Tibial artery (tissue), 4 donors: ENCODE data around the gene C3orf18.

ENCODE experiments used
- DNase-seq, 2 donors: peaks; one replicate each; pipeline ENCODE4 v3.0.0-alpha.2; 2019
- H3K27ac ChIP-seq, 2 donors: fragments of 200-600 bp; sonication (generic) in 1 of 2; 1 replicate in 1 of 2; 2 replicates in 1 of 2; pipeline ENCODE4 v1.5.1; 2018 to 2019; ENCODE audit warnings: mild to moderate bottlenecking in 1 of 2
- H3K27me3 ChIP-seq, 2 donors: fragments of 200-600 bp; sonication (generic) in 1 of 2; one replicate each; pipeline versions ENCODE4 v1.5.1 to v1.6.0; 2016 to 2019
- H3K36me3 ChIP-seq, 3 donors: fragments of 200-600 bp; sonication (generic) in 2 of 3; one replicate each; pipeline ENCODE4 v1.5.1; 2016 to 2019; ENCODE audit warnings: mild to moderate bottlenecking in 2 of 3
- H3K4me1 ChIP-seq, 4 donors: fragments of 200-600 bp; sonication (generic) in 2 of 4; 1 replicate in 3 of 4; 2 replicates in 1 of 4; pipeline ENCODE4 v1.5.1; 2016 to 2019
- H3K4me3 ChIP-seq, 2 donors: fragments of 200-600 bp; sonication (generic) in 1 of 2; 1 replicate in 1 of 2; 2 replicates in 1 of 2; pipeline ENCODE4 v1.5.1; 2018 to 2019; ENCODE audit warnings: mild to moderate bottlenecking in 2 of 2
- H3K9me3 ChIP-seq, 3 donors: fragments of 200-600 bp; sonication (generic) in 1 of 3; one replicate each; pipeline ENCODE4 v1.5.1; 2016 to 2019
- intact Hi-C: fragments of 100-400 bp; cut with DNase I; formaldehyde crosslinking; loops from one replicate; pipeline ENCODE4 v1.15.0; 2023; ENCODE audit warnings: low total_unique reads
- TF ChIP-seq, protein P1 (sequence below), 2 experiments: fragments of 200-600 bp in 1 of 2; fragments of 450-650 bp in 1 of 2; IDR thresholded peaks; one replicate each; pipeline ENCODE4 v1.5.1; 2017 to 2019; ENCODE audit warnings: antibody characterized with exemption in 2 of 2, mild to moderate bottlenecking in 1 of 2, moderate library complexity in 1 of 2

The C3orf18 gene

DNA sequence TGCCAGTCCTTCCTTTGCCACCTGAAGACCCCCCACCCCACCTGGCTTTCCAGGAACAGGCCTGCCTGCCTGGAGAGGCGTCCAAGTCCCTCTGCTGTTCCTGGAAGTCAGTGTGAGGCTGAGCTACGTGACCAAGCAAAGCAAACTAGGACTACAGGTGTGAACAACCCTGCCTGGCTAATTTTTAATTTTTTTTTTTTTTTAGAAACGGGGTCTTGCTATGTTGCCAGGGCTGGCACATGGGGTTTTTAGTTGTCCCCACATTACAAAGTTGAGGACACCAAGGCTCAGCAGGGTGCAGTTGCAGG lies 19.2 kb upstream of the C3orf18 start:
- Histone ChIP-seq H3K4me1 (peaks cover 0 to 17% (median 0%) of the 10 kb centered on the region in 4 donors), H3K36me3 (peaks cover 0 to 32% (median 8%) of the 10 kb centered on the region in 3 donors), H3K27ac (no peak overlapping the region), H3K4me3 (no peak overlapping the region), H3K27me3 (no peaks in the 10 kb centered on the region), H3K9me3 (no peaks in the 10 kb centered on the region)
- TF ChIP-seq, protein P1, sequence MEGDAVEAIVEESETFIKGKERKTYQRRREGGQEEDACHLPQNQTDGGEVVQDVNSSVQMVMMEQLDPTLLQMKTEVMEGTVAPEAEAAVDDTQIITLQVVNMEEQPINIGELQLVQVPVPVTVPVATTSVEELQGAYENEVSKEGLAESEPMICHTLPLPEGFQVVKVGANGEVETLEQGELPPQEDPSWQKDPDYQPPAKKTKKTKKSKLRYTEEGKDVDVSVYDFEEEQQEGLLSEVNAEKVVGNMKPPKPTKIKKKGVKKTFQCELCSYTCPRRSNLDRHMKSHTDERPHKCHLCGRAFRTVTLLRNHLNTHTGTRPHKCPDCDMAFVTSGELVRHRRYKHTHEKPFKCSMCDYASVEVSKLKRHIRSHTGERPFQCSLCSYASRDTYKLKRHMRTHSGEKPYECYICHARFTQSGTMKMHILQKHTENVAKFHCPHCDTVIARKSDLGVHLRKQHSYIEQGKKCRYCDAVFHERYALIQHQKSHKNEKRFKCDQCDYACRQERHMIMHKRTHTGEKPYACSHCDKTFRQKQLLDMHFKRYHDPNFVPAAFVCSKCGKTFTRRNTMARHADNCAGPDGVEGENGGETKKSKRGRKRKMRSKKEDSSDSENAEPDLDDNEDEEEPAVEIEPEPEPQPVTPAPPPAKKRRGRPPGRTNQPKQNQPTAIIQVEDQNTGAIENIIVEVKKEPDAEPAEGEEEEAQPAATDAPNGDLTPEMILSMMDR (IDR thresholded peaks at IDR 0.05): no peak
- intact Hi-C loops: no loop called here
- no peak for DNase-seq

DNA sequence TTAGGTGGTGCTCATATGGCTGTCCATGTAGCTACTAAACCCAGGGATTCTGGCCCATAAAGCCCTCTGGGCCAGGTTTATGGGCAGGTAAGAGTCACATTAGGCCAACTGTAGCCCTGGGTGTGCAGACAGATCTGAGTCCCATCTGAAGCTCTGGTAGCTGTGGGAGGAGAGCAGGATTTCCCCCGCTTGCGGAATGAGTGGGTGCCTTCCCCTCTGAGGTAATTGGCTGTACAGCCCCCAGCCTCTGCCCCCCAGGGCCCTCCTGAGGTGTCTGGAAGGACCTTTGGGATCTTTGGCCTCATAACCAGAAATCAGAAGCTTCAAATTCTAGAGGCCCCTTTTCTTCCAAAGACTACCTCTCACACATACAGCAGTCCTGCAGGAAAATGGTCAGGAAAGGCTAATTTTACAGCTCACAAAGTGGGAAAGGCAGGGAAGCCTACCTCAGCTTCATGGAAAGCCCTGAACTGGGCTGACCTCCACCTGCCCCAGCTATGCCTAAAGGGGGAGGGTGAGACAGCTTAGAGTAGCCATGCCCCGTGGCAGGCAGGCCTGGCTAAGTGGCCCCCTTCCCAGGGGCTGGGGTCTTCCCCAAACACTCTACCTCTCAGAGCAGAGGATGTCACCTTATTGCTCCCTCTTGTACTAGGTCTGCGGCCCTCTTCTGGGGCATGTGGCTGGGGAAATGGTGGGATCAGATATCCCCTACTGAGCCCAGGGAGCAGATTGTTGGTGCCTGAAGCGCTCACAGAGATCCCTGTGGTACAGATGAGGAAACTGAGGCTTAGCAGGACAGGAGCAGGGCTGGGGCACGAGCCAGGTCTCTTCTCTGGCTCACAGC lies 18.6 kb upstream of the C3orf18 start:
- Histone ChIP-seq H3K27me3 (no peaks in the 10 kb centered on the region), H3K36me3 (peaks cover 0 to 37% (median 11%) of the 10 kb centered on the region in 3 donors), H3K9me3 (no peaks in the 10 kb centered on the region), H3K27ac (no peak overlapping the region), H3K4me3 (no peak overlapping the region), H3K4me1 (peaks cover 0 to 17% (median 0%) of the 10 kb centered on the region in 4 donors)
- no peak for DNase-seq
- intact Hi-C loops: no loop called here
- TF ChIP-seq, protein P1 (IDR thresholded peaks at IDR 0.05): no peak

GRCh38 chr3:50584391-50584790 lies 16.8 kb upstream of the C3orf18 start:
- TF ChIP-seq, protein P1 (IDR thresholded peaks at IDR 0.05): no peak
- H3K27ac ChIP-seq: no peak overlapping the region
- H3K4me3 ChIP-seq: no peak overlapping the region
- H3K36me3 ChIP-seq: peaks cover 4 to 55% (median 18%) of the 10 kb centered on the region in 3 donors
- intact Hi-C loops: no loop called here
- H3K27me3 ChIP-seq: no peaks in the 10 kb centered on the region
- no peak for DNase-seq
- no peaks in the 10 kb centered on the region for H3K9me3 ChIP-seq
- peaks cover 0 to 17% (median 0%) of the 10 kb centered on the region in 4 donors for H3K4me1 ChIP-seq

DNA sequence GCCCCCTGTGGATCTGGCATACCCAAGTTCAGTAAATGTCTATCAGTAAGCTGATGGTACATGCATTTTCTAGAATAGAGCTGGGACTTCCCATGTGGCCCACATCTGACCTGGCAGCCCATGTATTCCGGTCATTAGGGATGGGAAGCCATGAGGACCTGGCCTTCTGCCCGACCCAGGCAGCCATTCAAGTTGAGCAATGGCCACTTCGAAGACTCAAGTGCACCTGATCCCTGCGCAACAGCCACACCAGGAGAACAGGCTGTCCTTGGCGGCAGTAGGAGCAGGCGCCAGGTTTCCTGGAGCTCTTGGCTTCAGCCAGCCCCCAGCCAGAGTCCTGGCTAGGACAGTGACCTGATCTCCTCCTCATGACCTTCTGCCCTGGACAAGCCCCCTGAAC lies 16.4 kb upstream of the C3orf18 start:
- intact Hi-C loops: no loop called here
- DNase-seq: peak; percentile 73 to 84
- H3K27me3 ChIP-seq: no peaks in the 10 kb centered on the region
- H3K27ac ChIP-seq: no peak overlapping the region
- H3K36me3 ChIP-seq: peaks cover 4 to 60% (median 20%) of the 10 kb centered on the region in 3 donors
- TF ChIP-seq, protein P1 (IDR thresholded peaks at IDR 0.05): no peak
- H3K9me3 ChIP-seq: no peaks in the 10 kb centered on the region
- peaks cover 0 to 17% (median 0%) of the 10 kb centered on the region in 4 donors for H3K4me1 ChIP-seq
- no peak overlapping the region for H3K4me3 ChIP-seq

DNA sequence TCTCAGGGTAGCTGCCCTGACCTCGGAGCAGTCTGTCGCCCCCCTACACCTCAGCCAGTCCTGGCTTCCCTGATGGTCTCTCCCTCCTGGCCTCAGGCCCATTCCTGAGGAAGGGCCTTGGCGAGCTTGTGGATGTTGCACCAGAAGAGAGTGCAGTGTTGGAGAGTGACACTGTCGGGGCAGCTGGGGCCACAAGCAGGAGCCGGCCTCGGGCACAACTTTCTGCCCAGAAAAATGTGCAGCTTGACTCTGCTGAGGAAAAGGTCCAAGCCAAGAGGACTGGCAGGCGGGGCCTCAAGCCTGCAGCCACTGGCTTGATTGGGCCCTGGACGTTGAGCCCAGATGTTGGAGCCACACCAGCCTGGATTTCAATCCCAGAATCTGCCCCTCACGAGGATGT lies 14.5 kb upstream of the C3orf18 start:
- Histone ChIP-seq H3K27ac (no peak overlapping the region), H3K9me3 (no peaks in the 10 kb centered on the region), H3K27me3 (no peaks in the 10 kb centered on the region), H3K36me3 (peaks cover 4 to 78% (median 36%) of the 10 kb centered on the region in 3 donors), H3K4me3 (no peak overlapping the region), H3K4me1 (peaks cover 0 to 11% (median 0%) of the 10 kb centered on the region in 4 donors)
- DNase-seq: no peak
- TF ChIP-seq, protein P1 (IDR thresholded peaks at IDR 0.05): no peak
- intact Hi-C loops: no loop called here
